HG03175 (cell line): ENCODE results near the gene STT3A.
"Not testable (repeated sequence)": the region's sequence is repeated elsewhere in the genome, so short reads cannot be mapped to it uniquely, and the experiment has no call there.

Source experiments
- ATAC-seq: cut with Tn5 transposase; IDR thresholded peaks from one replicate; pipeline ENCODE4 v1.9.1; 2021; ENCODE audit warnings: mild to moderate bottlenecking, moderate library complexity; ENCODE audit not compliant: unreplicated experiment

STT3A gene

GRCh38 chr11:125592305-125593113 lies at the start of gene STT3A:
TSS of gene STT3A (plus strand) at chr11:125592852. CDS start at chr11:125595916, 3,064 bp downstream.
- ATAC-seq: peak; percentile 98

- ATAC-seq: no peak
Observed at GRCh38 chr11:125550780-125551179, 41.9 kb upstream of the STT3A start.

GRCh38 chr11:125551835-125552342 lies 40.8 kb upstream of the STT3A start:
- no peak for ATAC-seq

GRCh38 chr11:125552927-125553326 lies 39.7 kb upstream of the STT3A start:
- no peak for ATAC-seq

- no peak for ATAC-seq
Observed at GRCh38 chr11:125553357-125553756, 39.3 kb upstream of the STT3A start.

GRCh38 chr11:125554038-125554437 lies 38.6 kb upstream of the STT3A start:
- no peak for ATAC-seq

- ATAC-seq: no peak
Observed at GRCh38 chr11:125559888-125560287, 32.8 kb upstream of the STT3A start.

GRCh38 chr11:125561924-125562323 lies 30.7 kb upstream of the STT3A start:
- no peak for ATAC-seq

- no peak for ATAC-seq
Observed at GRCh38 chr11:125562430-125562829, 30.2 kb upstream of the STT3A start.

- no peak for ATAC-seq
Observed at GRCh38 chr11:125564357-125564756, 28.3 kb upstream of the STT3A start.

- no peak for ATAC-seq
Observed at GRCh38 chr11:125566235-125566634, 26.4 kb upstream of the STT3A start.

- ATAC-seq: peak; percentile 95
Observed at GRCh38 chr11:125568970-125569914, 23.4 kb upstream of the STT3A start, which contains the start of gene EI24. TSS of gene EI24 (plus strand) at chr11:125569477. CDS start at chr11:125572528, 3,051 bp downstream.

- peak; percentile 36 for ATAC-seq
Observed at GRCh38 chr11:125569915-125570621, 22.6 kb upstream of the STT3A start.

GRCh38 chr11:125570952-125571351 lies 21.7 kb upstream of the STT3A start:
- no peak for ATAC-seq

- ATAC-seq: no peak
Observed at GRCh38 chr11:125572916-125573315, 19.7 kb upstream of the STT3A start.

- not testable (repeated sequence) for ATAC-seq
Observed at GRCh38 chr11:125577181-125577580, 15.5 kb upstream of the STT3A start.

GRCh38 chr11:125578783-125579182 lies 13.9 kb upstream of the STT3A start:
- no peak for ATAC-seq

- ATAC-seq: no peak
Observed at GRCh38 chr11:125579811-125580210, 12.8 kb upstream of the STT3A start.

- no peak for ATAC-seq
Observed at GRCh38 chr11:125583496-125583895, 9.2 kb upstream of the STT3A start.

- ATAC-seq: no peak
Observed at GRCh38 chr11:125585487-125585886, 7.2 kb upstream of the STT3A start.

GRCh38 chr11:125586623-125587022 lies 6.0 kb upstream of the STT3A start:
- no peak for ATAC-seq
